Measurements from ENCODE around the gene MSI2.

The MSI2 gene

DNA sequence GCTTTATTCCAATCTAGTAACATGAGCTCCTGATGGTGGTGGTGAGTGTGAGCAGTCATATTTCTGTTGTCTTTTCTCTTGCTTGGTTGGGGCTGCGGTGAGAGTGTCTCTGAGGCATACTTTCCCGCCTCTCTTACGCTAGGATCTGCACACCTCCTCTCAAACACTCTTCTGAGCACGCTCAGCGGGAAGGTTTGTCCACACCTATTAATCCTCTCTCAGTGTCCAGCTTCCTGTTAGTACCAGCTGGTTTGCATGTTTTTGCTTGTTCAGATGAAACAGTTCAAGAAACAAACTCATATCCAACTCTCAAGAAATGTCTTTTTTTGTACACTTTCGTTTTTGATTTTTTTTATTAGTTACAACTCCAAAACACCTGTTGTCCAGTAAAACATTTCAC, 399.2 kb downstream of the MSI2 start:
- DNase-seq = no peak

DNA sequence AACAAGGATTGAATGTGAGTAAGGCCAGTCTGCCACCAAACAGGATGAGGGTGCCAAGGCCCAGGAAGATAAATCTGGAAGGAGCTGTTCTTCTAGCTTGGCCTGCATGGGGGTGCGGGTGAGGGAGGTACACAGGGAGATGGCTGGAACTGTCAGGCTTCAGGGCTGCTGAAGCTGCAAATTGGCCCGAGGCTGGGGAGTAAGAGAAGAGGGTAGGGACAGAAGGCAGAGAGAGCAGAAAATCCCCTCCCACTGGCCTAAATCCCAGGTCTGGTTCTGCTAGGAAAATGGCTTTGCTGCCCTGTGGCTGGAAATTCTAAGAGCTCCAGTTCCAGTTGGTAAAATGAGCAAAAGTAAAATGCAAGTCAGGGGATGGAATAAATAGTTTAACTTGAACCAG, 400.9 kb downstream of the MSI2 start:
- DNase-seq = no peak

GRCh38 chr17:57662041-57662440, 405.7 kb downstream of the MSI2 start:
- no peak for DNase-seq

DNA sequence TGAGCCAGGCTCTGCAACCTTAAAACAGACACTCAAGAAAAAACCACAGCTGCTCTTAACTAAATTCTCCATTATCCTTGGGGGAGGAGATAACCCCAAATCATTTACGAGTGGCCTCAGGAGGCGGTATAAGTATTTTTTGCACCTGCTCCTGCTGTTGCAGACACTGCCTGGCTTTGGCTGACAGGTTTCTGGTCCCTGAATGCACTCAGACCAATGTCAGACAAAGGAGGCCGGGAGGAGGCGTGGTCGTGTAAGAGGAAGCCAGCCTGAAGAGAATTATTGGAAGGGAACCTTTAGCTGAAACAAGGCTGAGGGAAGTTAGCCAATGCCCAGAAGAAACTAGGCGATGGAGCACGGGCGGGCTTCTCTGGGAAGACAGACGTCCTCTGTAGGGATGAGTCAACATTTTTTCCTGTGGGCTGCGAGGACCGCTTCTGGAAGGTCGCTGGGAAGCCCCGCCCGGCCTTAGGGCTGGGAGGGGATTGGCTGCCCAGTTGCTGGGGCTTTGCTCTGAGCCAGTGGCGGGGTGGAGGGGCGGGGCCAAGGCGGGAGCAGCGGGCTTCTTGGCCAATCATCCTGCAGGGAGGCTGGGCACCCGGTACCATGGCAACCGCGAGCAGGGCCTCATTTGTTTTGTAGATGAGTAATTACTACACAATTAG, 406.5 kb downstream of the MSI2 start:
- DNase-seq = peak; percentile 60

- no peak for DNase-seq
Observed at GRCh38 chr17:57663326-57664070, 407.2 kb downstream of the MSI2 start.

DNA sequence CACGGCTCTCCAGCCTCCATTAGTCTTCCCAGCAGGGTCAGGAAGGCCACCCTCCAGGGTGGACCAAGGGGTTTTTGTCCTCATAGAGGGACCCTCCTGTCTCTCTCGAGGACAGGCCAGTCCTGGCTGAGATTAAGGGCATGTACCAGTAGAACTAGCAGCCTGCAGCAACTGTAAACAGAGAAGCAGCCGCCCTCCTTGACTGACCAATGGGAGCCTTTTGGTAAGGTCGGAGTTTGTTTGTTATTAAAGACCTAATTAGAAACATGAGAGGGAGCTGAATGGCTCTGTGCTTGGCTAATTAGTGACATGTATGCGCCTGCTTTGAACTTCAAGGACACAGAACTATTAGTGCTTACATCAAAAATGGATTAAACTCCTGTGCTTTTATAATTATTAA, 408.8 kb downstream of the MSI2 start:
- DNase-seq = no peak

GRCh38 chr17:57665696-57666095, 409.4 kb downstream of the MSI2 start:
- no peak for DNase-seq

DNA sequence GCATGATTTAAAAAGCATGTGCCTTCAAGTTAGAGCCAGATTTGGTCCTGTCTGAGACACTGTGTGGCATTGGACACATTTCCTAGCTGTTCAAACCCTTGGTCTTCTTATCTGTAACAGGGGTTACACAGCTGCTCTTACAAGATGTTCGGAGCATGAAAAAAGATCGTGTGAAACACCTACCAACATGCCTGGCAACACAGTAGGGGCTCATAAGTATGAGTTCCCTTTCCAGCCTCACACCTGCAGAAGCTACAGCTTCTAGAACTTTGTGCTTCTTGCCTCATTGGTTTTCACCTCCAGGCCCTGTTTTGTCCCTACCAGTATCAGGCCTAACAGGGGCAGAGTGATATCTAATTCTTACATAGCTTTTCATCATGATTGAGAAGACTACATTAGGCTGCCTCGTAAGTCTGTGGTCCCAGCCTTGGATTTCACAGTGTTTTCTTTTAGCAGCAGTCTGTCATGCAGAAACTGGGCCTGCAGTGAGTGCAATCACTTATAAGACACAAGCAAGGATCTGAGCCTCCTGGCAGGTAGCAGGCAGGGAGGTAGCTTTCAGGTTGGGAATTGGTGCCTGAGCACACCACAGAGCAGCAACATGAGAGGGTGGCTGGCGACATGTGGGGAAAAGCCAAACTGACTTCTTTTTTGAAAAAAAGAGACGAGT, 410.0 kb downstream of the MSI2 start:
- DNase-seq = no peak

- peak; percentile 13 for DNase-seq
Observed at GRCh38 chr17:57666946-57667345, 410.6 kb downstream of the MSI2 start.

DNA sequence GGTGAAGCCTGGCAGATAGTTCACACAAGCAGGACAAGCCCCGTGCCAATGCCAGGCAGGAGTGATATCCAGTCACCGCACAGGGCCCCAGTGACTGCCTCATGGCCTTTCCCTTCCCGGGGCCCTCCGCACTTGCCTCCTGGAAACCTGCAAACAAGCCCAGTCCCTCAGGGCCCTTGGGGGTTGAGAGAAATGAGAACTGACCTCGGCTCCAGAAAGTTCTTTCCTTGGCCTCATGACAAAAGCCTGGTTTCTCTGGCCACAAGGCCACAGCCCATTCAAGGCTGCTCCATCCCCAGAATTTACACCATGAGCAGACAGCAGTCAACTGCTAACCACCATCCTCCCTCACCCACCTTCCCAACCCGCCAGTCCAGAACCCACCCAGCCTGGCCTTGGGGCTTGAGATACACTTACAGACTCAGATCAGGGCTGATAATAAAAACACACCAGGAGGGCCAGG, 411.2 kb downstream of the MSI2 start:
- peak; percentile 10 for DNase-seq

- DNase-seq = peak; percentile 4
Observed at GRCh38 chr17:57668332-57668731, 412.0 kb downstream of the MSI2 start.

DNA sequence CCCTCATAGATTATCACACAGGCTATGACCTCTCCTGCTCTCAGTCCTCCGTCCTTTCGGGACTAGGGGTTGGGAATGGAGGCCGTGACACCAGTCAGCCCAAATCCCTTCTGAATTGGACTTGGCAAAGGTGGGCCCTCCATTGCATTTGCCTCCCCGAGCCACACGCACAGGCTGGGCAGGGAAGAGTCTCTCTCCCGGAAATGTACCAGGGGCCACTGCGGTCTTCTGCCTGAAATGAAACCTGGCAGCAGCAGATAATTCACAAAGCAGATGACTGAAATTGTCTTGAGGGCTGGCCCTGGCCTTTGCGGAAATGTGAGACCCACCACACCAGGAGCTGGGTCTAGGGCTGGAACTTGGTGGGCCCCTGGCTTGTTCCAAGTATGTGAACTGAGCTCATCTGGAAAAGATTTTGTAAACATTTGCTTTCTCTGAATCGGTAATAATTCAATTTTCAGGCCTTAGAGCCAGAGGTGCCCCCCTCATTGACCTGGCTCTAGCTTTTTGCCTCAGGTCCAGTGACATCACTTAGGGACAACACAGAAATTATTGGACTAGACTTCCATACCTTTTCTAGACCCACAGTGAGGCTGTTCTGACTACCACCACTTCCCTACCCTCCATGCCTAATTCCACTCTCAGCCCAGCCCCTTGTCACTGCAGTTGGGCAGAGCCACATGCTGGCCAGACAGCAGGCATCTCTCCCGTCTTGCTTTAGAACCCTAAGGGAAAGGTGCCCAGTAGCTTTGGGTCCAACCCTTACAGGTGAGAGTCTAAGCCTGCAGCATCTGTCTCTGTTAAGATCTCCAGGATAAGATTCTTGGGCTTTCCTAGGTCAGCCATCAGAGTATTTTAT, 413.6 kb downstream of the MSI2 start:
- DNase-seq = peak; percentile 8

DNA sequence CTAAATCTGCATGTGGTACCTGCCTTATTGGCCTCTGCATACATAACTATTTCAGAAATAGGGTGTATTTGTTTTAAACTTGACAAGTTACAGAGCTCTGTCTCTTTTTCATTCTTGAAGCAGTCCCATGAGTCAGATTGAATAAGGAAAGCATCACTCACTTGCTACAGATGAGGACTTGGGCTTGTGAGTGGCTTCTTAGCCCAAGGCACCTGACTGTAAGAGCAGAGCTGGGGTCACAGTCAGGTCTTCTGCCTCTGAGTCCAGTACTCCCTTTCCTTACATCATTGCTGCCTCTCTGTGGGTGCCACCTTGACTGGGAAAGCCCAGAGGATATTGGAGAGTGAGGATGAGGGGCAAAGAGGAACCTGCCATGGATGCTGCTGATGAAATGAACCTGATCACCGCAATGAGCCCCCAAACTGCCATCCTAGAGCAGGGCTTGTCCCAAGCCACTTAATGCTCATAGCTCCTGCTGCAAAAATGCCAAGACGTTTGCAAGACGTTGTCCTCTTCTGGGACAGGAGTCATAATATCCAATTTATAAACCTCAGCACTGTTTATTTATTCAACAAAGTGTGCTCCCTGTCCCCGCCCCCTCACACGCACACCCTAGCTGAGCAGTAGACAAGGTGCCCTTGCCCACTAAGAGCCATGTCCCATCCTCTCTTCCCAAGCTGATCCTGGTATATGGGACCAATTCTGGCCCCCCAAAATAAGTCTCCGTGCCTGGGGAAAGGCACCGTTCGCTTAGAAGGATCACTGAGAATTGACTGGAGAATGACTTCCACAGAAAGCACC, 414.6 kb downstream of the MSI2 start:
- peak; percentile 24 for DNase-seq

GRCh38 chr17:57671667-57672632, 415.6 kb downstream of the MSI2 start:
- peak; percentile 81 for DNase-seq

DNA sequence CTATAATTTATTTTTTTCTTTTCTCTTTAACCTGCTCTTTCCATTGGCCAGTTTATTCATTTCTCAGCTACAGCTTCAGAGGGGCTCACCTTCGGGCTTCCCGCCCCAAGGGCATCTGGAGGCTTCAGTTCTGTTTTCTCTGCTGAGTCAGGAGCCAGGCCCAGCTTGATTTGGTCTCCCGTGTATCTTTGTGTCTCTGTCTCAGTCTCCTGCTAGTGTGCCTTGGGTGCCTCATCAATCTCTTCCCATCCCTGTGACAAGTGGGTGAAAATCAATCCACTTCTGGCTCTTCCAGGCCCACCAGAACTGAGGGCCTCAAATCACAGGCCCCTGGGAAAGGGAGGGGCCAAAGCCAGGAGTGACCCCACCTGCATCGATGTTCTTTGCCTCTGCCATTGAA, 416.6 kb downstream of the MSI2 start:
- peak; percentile 3 for DNase-seq

DNA sequence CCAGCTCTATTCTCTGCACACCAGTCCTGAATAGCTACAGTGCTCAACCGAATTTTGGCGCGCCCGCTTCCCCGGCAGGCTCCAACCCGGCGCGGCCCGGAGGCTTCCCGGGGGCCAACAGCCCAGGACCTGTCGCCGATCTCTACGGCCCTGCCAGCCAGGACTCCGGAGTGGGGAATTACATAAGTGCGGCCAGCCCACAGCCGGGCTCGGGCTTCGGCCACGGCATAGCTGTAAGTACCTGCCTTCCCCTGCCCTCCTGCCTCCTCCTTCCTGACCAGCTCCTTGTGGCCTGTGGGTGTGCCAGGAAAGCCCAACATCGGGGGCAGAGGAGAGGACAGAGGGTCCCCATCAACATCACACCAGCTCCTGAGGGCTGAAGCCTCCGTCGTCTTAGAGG, 418.6 kb downstream of the MSI2 start:
- peak; percentile 8 for DNase-seq

DNA sequence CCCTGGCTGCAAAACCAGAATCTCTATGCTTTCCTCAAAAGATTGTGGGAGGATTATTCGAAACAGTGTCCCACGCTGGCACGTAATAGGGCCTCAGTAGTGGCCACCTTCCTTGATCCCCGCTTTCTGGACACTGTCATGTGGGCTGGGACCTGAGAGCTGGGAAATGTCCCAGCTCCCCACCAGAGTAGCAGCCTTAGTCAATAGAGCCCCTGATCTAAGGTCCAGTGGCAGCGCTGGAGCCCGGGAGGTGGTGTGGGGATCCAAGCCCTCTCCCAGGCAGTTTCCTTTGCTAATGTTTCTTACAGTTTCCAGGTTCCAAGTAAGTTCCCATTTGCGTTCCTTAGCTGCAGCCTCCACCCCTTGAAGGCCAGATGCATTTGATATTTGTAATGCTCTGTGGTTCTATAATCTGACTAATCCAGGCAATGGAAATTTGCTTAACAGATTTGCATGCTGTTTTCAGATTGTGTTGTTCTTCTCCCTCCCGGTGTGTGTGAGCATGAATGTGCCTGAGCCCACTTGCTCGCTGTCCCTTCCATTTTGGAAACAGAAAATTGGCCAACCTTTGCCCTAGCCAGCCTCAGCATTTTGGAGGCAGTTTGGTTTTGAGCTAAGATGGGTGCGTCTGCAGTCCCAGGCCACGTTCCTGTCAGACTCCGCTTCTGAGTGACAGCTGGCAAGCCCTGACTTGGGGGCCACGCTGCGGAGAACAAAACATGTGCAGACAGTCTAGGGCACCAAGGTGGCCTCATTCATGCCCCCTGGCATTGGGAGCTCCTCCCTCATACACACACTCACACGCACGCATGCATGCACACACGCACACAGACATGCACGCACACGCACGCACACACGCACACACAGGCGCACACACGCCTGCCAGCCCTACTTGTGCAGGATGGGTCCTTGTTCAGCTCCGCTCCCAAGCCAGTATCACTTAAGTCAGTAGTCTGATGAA, 419.4 kb downstream of the MSI2 start:
- DNase-seq = peak; percentile 16

GRCh38 chr17:57676543-57676942, 420.2 kb downstream of the MSI2 start:
- peak; percentile 18 for DNase-seq

- DNase-seq = peak; percentile 8
Observed at GRCh38 chr17:57677301-57677700, 421.0 kb downstream of the MSI2 start.

GRCh38 chr17:57677858-57678257, 421.5 kb downstream of the MSI2 start:
- peak; percentile 4 for DNase-seq

All from stimulated activated CD8-positive, alpha-beta memory T cell treated with anti-CD3 and anti-CD28 coated beads, Interleukin-4, amount 100 ng/mL, for 48 hours (primary cell).